Tongue (tissue), 2 donors: ENCODE results near the gene FGD5. TPM values are rescaled to one million over a fixed set of nuclear protein-coding genes. Genes with fewer than 3 reads are reported as not detected.
"Not testable (repeated sequence)": the region's sequence is repeated elsewhere in the genome, so short reads cannot be mapped to it uniquely, and the experiment has no call there.

ENCODE experiments used
- DNase-seq: peaks from one replicate; pipeline ENCODE4 v3.0.0-alpha.2; 2015
- total RNA-seq: library from RNA; depleted of rRNA; stranded (reverse); fragments of >200 nt; gene quantifications from one replicate; pipeline ENCODE4 v1.2.3, GENCODE V29; 2014

The FGD5 gene
- total RNA-seq, 1 donor from 2014 or later: 26.1 TPM

- no peak for DNase-seq
Measured at GRCh38 chr3:14880447-14881106, 61.8 kb downstream of the FGD5 start.

- DNase-seq: no peak
Measured at GRCh38 chr3:14883226-14883625, 64.5 kb downstream of the FGD5 start.

DNA sequence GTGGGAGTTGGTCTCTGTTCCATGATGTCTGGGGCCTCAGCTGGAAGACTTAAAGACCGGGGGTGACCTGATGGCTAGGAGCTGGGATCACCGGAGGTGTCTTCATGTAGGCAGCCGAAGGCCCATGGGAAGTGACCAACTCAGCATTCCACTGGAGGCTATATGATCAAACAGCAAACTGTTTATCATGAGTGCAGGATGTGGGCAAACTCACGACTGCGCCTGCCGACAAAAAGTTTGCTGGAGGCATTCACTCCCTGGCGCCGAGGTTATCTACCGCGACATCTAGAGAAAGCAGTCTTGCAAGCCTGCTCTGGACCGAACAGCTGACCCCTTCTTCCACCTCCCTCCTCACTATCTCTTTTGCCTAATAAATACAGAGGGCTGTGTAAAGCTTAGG, 65.9 kb downstream of the FGD5 start:
- DNase-seq: no peak

- DNase-seq: no peak
Measured at GRCh38 chr3:14885307-14885706, 66.5 kb downstream of the FGD5 start.

DNA sequence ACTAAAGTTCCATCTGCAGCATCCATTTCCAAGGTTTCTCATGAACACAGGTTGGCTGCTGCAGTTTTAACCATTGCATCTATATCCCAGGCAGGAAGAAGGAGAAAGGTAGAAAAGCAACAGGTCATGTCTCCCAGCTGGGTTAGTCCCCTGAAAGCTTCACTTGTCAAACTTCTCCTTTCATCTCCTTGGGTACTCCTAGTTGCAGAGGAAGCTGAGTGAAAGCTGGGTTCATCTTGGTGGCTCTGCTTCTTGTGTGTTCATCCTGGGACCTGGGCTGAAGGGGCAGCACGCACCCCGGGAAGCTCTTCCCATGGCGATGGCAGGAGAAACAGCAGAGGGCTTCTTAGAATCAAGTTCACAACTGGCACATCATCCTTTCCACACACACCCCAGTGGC, 67.3 kb downstream of the FGD5 start:
- DNase-seq: no peak

DNA sequence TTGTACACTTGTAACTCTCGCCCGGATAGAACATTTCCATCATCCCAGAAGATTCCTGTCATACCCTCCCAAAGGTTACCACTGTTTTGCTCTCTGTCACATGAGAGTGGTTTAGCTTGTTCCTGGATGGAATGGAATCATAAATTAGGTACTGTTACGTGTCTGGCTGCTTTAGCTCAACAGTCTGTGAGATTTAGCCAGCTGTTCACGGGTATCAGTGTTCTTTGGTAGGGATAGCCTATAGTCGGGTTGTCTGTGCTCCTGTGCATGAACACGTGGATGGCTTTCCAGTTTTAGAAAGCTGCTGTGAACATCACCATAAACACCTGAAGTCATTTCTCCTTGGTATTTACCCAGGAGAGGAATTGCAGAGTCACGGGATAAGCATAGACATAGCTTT, 70.4 kb downstream of the FGD5 start:
- no peak for DNase-seq

DNA sequence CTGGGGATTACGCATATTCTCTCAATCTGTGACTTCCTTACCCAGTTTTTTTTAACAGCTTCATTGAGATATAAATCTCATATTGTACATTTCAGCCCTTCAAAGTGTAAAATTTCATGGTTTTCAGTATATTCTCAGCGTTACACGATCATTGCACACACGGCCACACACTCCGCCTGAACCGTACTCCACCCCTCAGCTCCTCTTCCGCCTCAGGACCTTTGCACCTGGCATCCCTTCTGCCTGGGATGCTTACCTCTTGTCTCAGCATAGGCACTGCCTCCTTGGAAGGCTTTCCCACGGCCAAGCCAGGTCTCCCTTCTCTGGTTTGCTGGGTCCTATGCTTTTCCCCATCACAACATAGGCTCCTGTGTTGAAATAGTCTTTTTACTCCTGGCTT, 71.2 kb downstream of the FGD5 start:
- DNase-seq: no peak

DNA sequence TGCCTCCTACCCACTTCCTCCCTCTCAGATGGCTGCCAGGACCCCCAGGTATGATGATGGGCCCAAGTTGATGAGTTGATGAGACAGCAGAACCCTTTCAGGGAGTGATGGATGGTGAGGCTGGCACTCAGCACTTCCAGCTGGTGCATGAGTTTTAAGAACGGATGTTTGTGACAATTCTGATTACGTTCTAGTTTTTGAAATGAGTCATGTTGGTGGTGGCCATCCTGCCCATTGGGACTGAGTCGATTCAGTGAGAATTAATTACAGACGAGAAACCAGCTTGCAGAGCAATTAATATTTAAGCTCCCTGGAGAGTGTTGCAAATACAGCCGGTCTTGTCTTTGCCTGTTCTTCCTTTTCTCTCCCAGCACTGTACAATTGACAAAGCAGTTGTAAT, 71.7 kb downstream of the FGD5 start:
- DNase-seq: no peak

DNA sequence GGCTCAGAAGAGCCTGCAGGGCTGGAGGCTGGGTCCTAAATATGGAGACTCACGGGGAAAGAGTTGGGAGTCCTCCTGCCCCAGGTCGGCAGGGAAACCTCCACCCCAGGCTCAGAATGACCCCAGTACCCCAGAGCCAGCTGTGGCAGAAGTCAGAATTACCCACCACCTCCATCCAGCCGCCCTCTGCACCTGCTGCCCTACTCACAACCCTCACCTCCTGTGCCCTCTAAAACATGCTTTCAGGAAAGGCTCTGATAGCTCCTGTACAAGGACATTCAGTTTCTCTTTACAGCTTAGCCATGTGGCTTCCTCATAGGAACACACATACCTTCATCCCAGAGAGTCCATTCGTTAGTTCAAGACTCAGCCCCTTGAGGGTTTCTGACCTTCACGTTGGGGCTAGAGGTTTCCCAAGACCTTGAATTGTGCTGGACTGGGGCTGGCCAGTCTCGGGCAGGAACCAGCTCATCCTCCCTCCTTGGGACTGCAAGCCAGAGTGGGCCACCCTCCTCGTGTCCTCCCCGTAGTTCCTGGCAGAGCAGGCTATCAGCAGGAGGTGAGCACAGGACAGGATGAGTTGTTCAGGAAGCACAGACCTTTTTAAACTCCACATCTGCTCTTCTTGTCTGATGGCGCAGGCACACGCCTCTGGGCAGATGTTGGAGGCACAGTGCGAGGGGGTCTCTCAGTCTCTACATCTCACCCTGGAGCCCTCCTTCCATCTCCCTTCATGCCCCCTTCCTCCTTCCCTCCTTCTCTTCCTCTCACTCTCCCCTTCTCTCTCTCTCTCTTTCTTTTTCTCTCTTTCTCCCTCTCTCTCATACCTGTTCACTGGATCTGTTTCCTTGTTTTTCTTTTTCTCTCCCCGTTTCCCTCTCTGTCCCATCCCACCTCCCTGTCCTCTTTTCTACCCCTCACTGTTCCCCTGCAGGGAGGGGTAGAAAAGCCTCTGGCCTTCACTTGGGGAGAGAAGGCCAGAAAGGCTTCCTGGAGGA, 72.7 kb downstream of the FGD5 start:
- no peak for DNase-seq

DNA sequence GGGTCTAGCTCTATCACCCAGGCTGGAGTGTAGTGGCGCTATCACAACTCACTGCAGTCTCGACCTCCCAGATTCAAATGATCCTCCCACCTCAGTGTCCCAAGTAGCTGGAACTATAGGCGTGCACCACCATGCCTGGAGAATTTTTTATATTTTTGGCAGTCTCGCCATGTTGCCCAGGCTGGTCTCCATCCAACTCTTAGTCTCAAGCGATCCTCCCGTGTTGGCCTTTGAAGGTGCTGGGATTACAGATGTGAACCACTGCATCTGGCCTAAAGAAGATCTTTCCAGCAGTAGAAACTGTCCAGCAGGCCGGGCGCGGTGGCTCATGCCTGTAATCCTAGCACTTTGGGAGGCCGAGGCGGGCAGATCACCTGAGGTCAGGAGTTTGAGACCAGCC, 73.5 kb downstream of the FGD5 start:
- no peak for DNase-seq

- DNase-seq: no peak
Measured at GRCh38 chr3:14894085-14894484, 75.3 kb downstream of the FGD5 start.

DNA sequence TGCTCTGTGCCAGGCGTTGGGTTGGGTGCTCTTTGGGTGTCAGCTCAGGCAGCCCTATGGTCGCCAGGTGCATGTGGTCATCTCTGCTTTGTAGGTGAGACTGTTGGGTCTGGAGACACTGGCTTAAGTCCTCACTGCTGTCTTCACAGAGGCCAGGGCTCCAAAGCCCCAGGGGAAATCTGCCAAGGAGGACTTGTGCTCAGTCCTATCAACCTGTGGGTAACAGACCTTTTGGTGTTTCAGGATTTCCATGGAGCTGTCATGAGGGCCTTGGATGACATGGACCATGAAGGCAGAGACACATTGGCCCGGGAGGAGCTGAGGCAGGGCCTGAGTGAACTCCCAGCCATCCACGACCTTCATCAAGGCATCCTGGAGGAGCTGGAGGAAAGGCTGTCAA, 78.5 kb downstream of the FGD5 start:
- DNase-seq: no peak

- no peak for DNase-seq
Measured at GRCh38 chr3:14898929-14899328, 80.2 kb downstream of the FGD5 start.

- DNase-seq: no peak
Measured at GRCh38 chr3:14899993-14900618, 81.3 kb downstream of the FGD5 start.

DNA sequence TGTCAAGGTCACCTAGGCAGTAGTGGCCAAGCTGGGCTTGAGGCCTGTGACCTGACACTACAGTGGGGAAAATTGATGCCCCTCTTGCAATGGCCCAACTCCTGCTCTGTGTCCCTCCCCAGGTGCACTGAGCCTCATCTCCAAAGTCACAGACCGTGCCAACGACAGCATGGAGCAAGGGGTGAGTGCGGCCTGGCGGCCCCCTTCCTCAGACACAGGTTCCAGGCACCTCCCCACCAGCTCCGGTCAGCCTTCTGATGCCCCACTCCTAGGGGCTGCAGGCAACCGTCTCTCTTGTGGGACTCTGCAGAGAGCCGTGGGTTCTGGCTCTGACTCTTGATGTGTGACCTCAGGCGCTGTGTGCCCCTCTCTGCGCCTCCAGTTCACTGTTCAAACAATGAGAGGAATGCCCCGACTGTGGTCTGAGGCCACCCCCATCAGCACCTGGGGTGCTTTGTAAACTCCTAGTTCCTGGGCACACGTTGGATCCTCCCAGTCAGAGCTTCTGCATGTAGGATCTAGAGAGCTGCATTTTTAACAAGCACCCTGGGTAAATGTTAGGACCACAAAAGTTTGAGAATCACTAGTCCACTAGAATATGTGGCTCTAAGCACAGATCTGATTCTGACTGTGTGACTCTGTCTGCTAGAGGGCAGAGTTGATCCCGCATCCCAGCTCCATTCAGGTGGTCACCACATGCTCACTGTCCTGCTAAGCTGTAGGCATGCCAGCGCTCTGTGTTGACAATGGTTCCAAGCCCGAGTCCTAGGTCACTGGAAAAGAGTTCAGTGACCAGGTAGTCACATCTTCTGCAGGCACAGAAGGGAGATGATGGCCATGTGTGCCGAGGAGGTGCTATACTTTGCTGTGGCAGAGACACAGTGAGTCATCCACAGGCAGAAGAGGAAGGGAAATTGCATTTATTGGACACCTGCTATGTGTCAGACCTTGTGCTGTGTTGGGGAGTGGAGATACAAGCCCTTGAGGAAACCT, 82.4 kb downstream of the FGD5 start:
- DNase-seq: no peak

DNA sequence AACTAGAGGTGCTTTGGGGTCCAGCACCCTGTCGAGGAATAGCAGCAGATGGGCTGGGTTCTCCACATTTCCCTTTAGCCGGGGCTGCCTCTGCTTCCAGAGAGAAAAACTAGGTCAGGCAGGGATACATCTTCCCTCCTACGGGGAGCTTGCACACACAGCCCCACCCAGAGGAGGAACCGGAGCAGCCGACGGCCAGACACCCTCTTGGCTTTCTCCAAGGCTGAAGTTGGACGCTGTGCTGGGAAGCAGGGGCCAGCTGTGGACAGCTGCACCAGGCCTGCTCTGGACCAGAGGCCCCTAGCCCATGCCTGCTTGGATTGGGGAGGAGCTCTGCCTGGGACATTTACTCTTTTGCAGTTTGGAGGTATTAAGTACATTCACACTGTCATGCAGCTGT, 84.0 kb downstream of the FGD5 start:
- peak; percentile 95 for DNase-seq

DNA sequence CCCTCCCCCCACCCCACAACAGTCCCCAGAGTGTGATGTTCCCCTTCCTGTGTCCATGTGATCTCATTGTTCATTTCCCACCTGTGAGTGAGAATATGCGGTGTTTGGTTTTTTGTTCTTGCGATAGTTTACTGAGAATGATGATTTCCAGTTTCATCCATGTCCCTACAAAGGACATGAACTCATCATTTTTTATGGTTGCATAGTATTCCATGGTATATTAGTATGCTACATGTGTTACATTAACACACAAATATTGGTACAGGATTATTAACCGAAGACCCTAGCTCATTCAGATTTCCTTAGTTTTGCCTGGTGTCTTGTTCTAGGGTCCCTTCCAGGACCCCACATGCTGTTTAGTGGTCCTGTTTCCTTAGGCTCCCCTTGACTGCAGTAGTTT, 84.7 kb downstream of the FGD5 start:
- DNase-seq: not testable (repeated sequence)

- DNase-seq: no peak
Measured at GRCh38 chr3:14905055-14905657, 86.4 kb downstream of the FGD5 start.

GRCh38 chr3:14906355-14906971, 87.7 kb downstream of the FGD5 start:
- no peak for DNase-seq

DNA sequence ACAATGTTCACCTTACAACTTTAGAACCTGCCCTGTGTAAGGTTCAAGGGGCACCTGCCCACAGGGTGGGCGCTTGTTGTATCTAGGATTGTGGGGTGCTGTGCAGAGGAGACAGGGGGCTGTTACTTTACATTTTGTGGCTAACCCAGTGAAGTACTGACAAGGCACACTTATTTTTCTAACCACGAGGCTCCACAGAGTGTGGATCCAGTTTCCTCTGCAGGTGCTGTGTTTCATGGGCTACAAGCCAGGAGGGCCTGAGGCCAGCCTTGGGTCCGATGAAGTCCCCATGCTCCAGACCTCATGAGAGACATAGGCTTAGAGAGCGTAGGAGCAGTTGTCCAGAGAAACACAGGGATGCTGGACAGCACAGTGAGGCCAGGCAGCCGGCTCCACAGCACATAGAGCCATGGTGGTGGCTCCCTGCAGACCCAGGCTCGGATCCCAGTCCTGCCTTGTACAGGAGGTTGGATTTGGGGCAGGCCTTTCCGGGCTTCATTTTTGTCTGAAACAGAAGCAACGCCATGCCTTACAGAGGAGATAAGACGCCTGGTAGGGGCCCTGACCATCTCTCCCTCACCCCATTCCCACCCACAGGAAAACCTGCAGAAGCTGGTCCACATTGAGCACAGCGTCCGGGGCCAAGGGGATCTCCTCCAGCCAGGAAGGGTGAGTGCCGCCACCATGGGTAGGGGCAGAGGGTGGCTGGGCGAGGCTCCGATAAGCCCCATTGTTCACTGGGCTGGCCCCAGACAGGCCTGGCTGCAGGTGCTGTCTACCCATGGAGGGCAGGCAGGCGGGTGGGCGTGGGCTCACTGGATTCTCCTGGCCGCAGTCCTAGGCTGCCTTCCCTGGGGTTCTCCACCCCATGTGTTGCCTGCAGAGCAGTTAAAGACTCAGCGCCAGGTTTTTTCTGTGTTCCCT, 88.5 kb downstream of the FGD5 start:
- peak; percentile 36 for DNase-seq
